Kidney epithelial cell (primary cell): ENCODE results near the gene PUM2. TPM values are rescaled to one million over a fixed set of nuclear protein-coding genes. Genes with fewer than 3 reads are reported as not detected.

Source experiments
- DNase-seq: peaks from one replicate; pipeline ENCODE4 v3.0.0-alpha.2; 2010; ENCODE audit warnings: low read depth
- H3K27me3 ChIP-seq: 2 replicates; pipeline ENCODE4 v1.6.0; 2011; ENCODE audit warnings: low read length; ENCODE audit not compliant: control insufficient read depth, insufficient read depth
- H3K36me3 ChIP-seq: 2 replicates; pipeline ENCODE4 v1.5.1; 2011; ENCODE audit warnings: low read length; ENCODE audit not compliant: control insufficient read depth, insufficient read depth
- H3K4me3 ChIP-seq: 2 replicates; pipeline ENCODE4 v1.5.1; 2011; ENCODE audit warnings: low read depth, mild to moderate bottlenecking, control low read depth, low read length
- total RNA-seq: library from RNA; depleted of rRNA; stranded (reverse); fragments of >200 nt; gene quantifications from 2 replicates; pipeline ENCODE4 v1.2.3, GENCODE V29; 2015
- TF ChIP-seq, protein P1 (sequence below): IDR thresholded peaks from 2 replicates; pipeline ENCODE4 v1.5.1; 2011; ENCODE audit warnings: mild to moderate bottlenecking, moderate library complexity, low read length, control low read depth, inconsistent platforms; ENCODE audit not compliant: insufficient read depth, poor library complexity, severe bottlenecking

Gene PUM2
- total RNA-seq, 1 donor from 2014 or later, result 44.2 TPM

GRCh38 chr2:20223407-20224163 is 127.1 kb downstream of the PUM2 start:
- peak overlapping the region; percentile 73 for H3K4me3 ChIP-seq
- H3K27me3 ChIP-seq, result no peaks in the 10 kb centered on the region
- no peak for DNase-seq
- H3K36me3 ChIP-seq, result no peaks in the 10 kb centered on the region
- TF ChIP-seq, protein P1, sequence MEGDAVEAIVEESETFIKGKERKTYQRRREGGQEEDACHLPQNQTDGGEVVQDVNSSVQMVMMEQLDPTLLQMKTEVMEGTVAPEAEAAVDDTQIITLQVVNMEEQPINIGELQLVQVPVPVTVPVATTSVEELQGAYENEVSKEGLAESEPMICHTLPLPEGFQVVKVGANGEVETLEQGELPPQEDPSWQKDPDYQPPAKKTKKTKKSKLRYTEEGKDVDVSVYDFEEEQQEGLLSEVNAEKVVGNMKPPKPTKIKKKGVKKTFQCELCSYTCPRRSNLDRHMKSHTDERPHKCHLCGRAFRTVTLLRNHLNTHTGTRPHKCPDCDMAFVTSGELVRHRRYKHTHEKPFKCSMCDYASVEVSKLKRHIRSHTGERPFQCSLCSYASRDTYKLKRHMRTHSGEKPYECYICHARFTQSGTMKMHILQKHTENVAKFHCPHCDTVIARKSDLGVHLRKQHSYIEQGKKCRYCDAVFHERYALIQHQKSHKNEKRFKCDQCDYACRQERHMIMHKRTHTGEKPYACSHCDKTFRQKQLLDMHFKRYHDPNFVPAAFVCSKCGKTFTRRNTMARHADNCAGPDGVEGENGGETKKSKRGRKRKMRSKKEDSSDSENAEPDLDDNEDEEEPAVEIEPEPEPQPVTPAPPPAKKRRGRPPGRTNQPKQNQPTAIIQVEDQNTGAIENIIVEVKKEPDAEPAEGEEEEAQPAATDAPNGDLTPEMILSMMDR, result no peak

- no peak for DNase-seq
- Histone ChIP-seq H3K36me3 (no peaks in the 10 kb centered on the region), H3K4me3 (peak overlapping the region; percentile 73), H3K27me3 (no peaks in the 10 kb centered on the region)
- TF ChIP-seq, protein P1, result no peak
These were observed 127.8 kb downstream of the PUM2 start for GRCh38 chr2:20222769-20223406.

DNA sequence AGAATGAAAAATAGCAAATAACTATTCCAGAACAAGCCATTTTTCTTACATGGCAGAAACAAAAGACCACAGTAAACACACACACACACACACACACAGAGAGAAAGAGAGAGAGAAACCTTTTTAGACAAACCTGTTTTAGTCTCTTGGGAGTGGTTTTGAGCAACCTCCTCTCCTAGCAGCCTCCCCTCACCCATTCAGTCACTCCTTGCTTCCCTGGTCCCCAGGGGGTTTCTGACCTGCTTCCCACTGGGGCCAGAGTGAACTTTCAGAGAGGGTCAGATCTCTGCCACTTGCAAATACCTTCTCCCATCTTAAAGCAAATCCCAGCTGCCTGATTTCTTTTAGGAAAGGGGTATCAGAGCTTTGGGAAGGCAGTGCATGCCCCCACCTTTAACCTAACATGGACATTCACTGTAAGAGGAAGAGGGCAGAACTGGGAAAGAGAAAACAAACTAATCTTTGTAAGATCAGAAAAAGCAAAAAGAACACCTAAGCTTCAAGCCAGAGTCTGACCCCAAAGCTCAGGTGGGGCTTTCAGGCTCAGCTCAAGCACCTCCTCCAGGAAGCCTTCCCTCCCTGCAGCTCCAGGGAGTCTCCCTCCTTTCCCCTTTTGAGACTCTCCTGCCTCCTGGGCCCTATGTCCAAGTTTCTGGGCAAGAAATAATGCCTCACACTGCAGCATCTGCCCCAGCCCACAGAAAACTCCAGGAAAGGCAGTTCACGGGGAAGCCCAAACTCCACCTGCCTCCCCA is 128.5 kb downstream of the PUM2 start:
- Histone ChIP-seq H3K4me3 (no peak overlapping the region), H3K27me3 (no peaks in the 10 kb centered on the region), H3K36me3 (no peaks in the 10 kb centered on the region)
- TF ChIP-seq, protein P1, result no peak
- no peak for DNase-seq

DNA sequence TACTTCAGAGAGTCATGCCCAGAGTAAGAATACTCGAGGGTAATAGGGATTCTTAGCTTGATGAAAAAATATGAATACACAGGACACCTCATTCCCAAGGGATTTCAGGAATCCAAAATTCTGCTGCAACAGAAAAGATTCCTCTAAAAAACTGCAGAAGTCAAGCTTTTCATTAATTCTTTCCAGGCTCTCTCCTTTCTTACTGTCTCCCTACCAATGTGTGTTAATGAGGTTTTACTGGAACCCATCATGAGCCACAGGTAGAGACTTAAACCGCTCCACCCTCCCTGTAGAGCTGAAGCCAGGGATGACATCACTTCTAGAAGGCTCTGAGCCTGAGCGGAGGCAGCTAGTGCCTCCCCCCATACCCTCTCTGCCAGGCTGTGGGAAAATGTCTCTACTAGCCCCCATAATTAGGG is 129.1 kb downstream of the PUM2 start:
- DNase-seq, result no peak
- no peak overlapping the region for H3K4me3 ChIP-seq
- TF ChIP-seq, protein P1, result no peak

DNA sequence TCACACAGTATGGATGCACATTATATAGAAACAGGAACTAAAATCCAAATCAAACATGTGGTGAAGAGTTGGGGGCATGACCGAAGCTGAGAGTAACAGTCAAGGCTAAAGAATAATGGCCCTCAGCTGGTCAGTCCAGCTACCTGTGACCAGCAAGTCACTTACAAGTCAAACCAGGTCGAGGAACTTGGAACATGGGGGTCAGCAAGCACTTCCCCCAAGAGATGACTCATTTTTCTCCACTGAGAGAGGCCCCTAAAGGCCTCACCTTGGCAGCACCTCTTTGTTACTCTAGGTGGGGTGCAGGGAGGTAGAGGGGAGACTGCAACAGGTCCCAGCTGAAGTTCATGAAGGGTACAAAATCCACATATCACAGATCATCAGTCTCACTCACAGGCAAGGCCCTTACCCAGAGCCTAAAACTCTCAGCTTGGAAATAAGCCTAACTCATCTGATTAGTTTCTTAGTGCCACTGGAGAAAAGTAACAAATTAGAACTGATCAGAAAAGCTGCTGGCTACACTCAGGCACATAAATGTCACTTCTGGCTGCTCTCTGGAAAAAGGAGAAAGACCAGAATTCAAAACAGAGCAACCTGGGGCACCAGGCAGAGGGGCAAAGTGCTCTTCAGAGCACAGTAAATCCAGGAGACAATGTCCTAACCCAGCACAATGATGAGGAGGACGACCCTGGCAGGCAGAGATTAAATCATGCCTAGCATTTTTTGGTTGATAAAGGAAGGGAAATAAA is 129.7 kb downstream of the PUM2 start:
- Histone ChIP-seq H3K27me3 (no peaks in the 10 kb centered on the region), H3K4me3 (no peak overlapping the region), H3K36me3 (no peaks in the 10 kb centered on the region)
- no peak for DNase-seq
- TF ChIP-seq, protein P1, result no peak

More for the DNA sequence above, 129.1 kb downstream of the PUM2 start:
- Histone ChIP-seq H3K27me3 (no peaks in the 10 kb centered on the region), H3K36me3 (no peaks in the 10 kb centered on the region)
